C4-2B (cell line): Measurements from ENCODE around the gene GPX1.
"Not testable (repeated sequence)": the region's sequence is repeated elsewhere in the genome, so short reads cannot be mapped to it uniquely, and the experiment has no call there.

Source experiments
- H3K27ac ChIP-seq: fragments of 450-650 bp; 2 replicates; pipeline ENCODE4 v1.5.1; 2017
- ZFX ChIP-seq: fragments of 450-650 bp; IDR thresholded peaks from 2 replicates; pipeline ENCODE4 v1.6.1; 2017
- TF ChIP-seq, protein P1 (sequence below): fragments of 450-650 bp; conservative IDR thresholded peaks from 2 replicates; pipeline ENCODE4 v1.5.1; 2017; ENCODE audit warnings: mild to moderate bottlenecking

Gene GPX1

DNA sequence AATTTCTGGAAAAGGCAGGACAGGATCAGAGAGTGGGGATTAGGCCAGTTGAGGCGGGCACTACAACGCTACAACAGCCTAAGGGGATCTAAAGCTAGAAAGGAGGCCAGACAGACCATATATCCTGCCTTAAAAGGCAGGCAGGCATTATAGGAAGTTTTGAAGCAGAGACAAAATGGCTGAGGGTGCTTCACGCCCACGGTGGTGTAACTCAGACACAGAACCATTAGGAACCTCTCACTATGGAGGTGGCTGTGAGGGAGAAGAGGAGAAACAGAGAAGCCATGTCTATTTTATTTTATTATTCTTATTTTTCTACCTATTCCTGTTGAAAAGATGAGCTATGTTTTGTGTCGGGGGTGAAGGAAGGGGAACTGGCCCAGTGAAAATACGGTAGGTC lies 16.2 kb downstream of the GPX1 start:
- TF ChIP-seq, protein P1, sequence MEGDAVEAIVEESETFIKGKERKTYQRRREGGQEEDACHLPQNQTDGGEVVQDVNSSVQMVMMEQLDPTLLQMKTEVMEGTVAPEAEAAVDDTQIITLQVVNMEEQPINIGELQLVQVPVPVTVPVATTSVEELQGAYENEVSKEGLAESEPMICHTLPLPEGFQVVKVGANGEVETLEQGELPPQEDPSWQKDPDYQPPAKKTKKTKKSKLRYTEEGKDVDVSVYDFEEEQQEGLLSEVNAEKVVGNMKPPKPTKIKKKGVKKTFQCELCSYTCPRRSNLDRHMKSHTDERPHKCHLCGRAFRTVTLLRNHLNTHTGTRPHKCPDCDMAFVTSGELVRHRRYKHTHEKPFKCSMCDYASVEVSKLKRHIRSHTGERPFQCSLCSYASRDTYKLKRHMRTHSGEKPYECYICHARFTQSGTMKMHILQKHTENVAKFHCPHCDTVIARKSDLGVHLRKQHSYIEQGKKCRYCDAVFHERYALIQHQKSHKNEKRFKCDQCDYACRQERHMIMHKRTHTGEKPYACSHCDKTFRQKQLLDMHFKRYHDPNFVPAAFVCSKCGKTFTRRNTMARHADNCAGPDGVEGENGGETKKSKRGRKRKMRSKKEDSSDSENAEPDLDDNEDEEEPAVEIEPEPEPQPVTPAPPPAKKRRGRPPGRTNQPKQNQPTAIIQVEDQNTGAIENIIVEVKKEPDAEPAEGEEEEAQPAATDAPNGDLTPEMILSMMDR = no peak
- no peak for TF ChIP-seq ZFX
- H3K27ac ChIP-seq = no peak overlapping the region

DNA sequence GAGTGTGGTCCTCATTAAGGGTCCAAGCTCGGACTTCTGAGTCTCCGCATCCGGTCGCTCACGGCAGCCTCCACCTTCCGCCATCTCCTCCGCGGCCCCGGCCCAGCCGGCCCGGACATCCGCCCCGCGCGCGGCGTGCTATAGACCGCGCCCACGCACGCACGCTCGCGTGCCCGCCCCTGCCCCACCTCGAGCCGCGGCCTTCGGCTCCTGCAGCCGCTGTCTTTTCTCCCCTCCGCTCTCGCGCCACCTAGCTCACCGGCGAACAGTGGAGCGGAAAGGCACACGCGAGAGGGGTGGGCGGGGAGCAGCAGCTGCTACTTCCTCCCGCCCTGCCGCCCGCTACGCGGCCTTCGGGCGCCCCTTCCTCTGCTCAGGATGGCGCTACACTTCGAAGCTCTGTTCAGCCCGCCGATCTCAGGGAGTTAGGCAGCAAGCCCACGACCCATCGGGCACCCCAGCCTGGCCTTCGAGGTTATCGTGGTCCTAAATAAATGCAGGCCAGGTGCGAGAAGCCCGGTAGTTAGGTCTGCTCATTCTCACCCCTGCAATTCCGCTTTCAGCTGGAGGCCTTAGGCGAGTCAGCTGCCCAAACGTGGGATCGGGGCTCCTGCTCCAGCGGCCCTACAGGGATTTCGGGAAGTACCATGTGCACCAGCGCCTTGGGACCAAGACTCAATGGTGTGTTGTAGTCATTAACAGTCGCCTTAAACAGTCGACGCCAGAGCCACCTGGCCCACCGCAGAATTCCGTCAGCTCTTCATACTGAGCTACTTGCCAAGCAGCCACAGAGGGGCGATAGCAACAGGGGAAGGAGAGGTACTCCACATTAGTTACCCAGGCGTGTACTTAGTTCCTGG lies 18.0 kb downstream of the GPX1 start, which contains the start of gene USP4:
Gene USP4, minus strand, starts transcription at position 113 of the 860 bp plus-strand sequence. Its CDS starts 29 bp downstream, at position 84.
- TF ChIP-seq, protein P1 = peak; percentile 65
- TF ChIP-seq ZFX = peak; percentile 67
- peak within 1 kb of the TSS; percentile 94 for H3K27ac ChIP-seq

DNA sequence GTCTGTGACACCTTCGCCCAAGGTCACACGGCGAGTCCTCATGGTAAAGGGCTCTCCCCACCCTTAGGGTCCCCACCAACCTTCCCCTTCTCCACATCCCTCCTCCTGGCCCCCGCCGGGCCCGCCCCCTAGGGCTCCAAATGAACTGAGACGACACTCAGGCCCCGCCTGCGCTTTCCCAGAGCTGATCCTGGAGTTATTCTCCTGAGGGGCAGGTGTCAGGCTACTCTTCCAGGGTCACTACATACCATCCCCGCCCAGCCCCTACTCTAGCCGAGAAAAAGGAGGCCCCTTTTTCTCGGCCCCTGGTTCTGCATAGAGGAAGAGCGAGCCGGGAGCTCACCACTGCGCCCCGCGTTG lies 18.6 kb downstream of the GPX1 start:
- peak overlapping the region; percentile 94 for H3K27ac ChIP-seq
- no peak for TF ChIP-seq ZFX
- TF ChIP-seq, protein P1 = no peak

DNA sequence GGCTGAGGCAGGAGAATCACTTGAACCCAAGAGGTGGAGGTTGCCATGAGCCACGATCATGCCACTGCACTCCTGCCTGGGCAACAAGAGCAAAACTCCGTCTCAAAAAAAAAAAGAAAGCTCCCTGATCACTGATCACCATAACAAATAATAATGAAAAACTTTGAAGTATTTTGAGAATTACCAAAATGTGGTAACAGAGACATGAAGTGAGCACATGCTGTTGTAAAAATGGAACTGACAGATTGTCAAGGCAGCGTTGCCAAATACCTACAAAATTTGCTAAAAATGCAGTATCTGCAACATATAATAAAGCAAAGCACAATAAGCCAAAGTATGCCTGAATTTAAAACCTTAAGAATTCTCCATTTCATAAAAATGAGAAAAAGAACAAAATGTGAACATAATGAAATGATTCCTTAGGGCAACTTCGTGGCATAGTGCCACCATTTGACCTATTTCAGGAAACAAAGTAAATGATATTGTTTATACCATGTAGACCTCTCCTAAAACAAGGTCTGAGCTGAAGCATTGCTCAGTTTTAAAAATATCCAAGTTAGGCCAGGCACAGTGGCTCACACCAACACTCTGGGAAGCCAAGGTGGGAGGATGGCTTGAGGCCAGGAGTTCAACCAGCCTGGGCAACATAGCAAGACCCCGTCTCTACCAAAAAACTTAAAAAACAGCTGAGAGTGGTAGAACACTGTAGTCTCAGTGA lies 24.1 kb downstream of the GPX1 start:
- TF ChIP-seq ZFX = no peak
- TF ChIP-seq, protein P1 = no peak
- H3K27ac ChIP-seq = no peak overlapping the region

DNA sequence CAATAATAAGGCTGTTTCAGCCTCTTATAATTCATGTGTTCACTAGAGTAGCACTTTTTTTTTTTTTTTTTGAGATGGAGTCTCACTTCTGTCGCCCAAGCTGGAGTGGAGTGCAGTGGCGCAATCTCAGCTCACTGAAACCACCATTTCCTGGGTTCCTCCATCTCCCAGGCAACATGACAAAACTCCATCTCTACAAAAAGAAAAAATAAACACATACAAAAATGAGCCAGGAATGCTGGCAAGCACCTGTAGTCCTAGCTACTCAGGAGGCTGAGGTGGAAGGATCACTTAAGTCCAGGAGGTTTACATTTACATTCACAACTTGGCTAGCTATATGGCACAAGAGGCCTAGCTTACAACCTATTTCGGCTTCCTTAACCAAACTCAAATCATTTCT lies 25.1 kb downstream of the GPX1 start:
- TF ChIP-seq ZFX = no peak
- TF ChIP-seq, protein P1 = no peak
- no peak overlapping the region for H3K27ac ChIP-seq

DNA sequence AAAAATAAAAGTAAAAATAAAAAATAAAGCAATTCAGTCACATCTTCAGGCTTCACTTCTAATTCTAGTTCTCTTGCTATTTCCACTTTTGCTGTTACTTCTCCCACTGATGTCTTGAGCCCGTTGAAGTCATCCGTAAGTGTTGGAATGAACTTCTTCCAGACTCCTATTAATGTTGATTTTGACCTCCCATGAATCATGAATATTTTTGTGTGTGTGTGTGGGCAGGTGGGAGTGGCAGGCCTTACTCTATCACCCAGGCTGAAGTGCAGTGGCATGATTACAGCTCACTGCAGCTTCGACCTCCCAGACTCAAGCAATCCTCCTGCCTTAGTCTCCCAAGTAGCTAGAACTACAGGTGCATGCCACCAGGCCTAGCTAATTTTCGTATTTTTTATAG lies 29.0 kb downstream of the GPX1 start:
- no peak for TF ChIP-seq ZFX
- TF ChIP-seq, protein P1 = no peak

DNA sequence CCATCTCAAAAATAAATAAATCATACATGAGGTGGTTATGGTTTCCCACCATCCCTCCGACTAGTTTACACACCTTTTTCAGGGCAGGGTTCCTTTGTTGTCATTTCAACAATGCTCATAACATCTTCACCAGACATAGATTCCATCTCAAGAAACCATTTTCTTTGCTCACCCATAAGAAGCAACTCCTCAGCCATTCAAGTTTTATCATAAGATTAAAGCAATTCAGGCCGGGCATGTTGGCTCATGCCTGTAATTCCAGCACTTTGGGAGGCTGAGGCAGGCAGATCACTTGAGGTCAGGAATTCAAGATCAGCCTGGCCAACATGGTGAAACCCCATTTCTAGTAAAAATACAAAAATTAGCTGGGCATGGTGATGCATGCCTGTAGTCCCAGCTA lies 29.8 kb downstream of the GPX1 start:
- not testable (repeated sequence) for H3K27ac ChIP-seq

More for the DNA sequence above, 29.0 kb downstream of the GPX1 start:
- no peak overlapping the region for H3K27ac ChIP-seq
